ENCODE results near the gene HNRNPUL2. TPM values are rescaled to one million over a fixed set of nuclear protein-coding genes. Genes with fewer than 3 reads are reported as not detected.
A peak's percentile ranks its signal among the peaks of the same experiment; 100 is the strongest.

HNRNPUL2 gene
- total RNA-seq, 4 donors from 2014 or later: 4.8 to 14.9 (median 11.8) TPM

GRCh38 chr11:62682518-62682917 lies 44.7 kb downstream of the HNRNPUL2 start:
- no peak for ATAC-seq
- Histone ChIP-seq H3K4me3 (no peak overlapping the region), H3K27ac (no peak overlapping the region), H3K27me3 (peaks cover 0 to under 1% (median 0%) of the 10 kb centered on the region in 3 donors), H3K9me3 (no peaks in the 10 kb centered on the region), H3K36me3 (peaks cover 0 to 7% of the 10 kb centered on the region in 2 donors), H3K4me1 (peaks cover 10 to 26% of the 10 kb centered on the region in 2 donors)
- TF ChIP-seq POLR2A (IDR thresholded peaks at IDR 0.05) (no peak), CTCF (IDR thresholded peaks at IDR 0.05 in 4 of 5, conservative IDR thresholded peaks at IDR 0.05 in 1 of 5) (no peak)
- in situ Hi-C loops (cut with MboI; ENCODE audit: low sequenced_read_pairs in 4 of 4): loop anchor here in 2 of 4 donors (25.0 kb wide), 1 partner anchor 295 kb away; no protein-coding TSS in a partner anchor
- DNase-seq: no peak
- intact Hi-C loops (cut with DNase I; ENCODE audit: low total_unique reads): no loop called here

GRCh38 chr11:62680825-62681240 lies 46.4 kb downstream of the HNRNPUL2 start:
- Histone ChIP-seq H3K27me3 (no peaks in the 10 kb centered on the region), H3K9me3 (no peaks in the 10 kb centered on the region), H3K4me1 (peaks cover 21 to 43% of the 10 kb centered on the region in 2 donors), H3K4me3 (no peak overlapping the region), H3K36me3 (peaks cover 0 to 19% of the 10 kb centered on the region in 2 donors), H3K27ac (peak overlapping the region; percentile 48 to 97 (median 68))
- peak; percentile 25 to 65 (median 51) for TF ChIP-seq CTCF (IDR thresholded peaks at IDR 0.05 in 4 of 5, conservative IDR thresholded peaks at IDR 0.05 in 1 of 5)
- TF ChIP-seq POLR2A (IDR thresholded peaks at IDR 0.05): no peak
- ATAC-seq (peak; percentile 63 to 71), DNase-seq (peak; percentile 57 to 69)
- intact Hi-C loops (cut with DNase I; ENCODE audit: low total_unique reads) (loop anchor here (1.0 kb wide), 1 partner anchor 13 kb away; no protein-coding TSS in a partner anchor), in situ Hi-C loops (cut with MboI; ENCODE audit: low sequenced_read_pairs in 4 of 4) (loop anchor here in 2 of 4 donors (25.0 kb wide), 1 partner anchor 294 kb away; no protein-coding TSS in a partner anchor)

GRCh38 chr11:62678770-62679696 lies 48.2 kb downstream of the HNRNPUL2 start, which contains the start of gene UBXN1:
UBXN1 (minus strand) TSS chr11:62679073; CDS start chr11:62678923, 150 bp downstream.
- Histone ChIP-seq H3K27me3 (no peaks in the 10 kb centered on the region), H3K4me1 (peaks cover 21 to 44% of the 10 kb centered on the region in 2 donors), H3K4me3 (peak within 1 kb of the TSS; percentile 91 to 98 (median 93)), H3K27ac (peak within 1 kb of the TSS; percentile 88 to 97 (median 94)), H3K36me3 (peaks cover 0 to 23% of the 10 kb centered on the region in 2 donors), H3K9me3 (no peaks in the 10 kb centered on the region)
- TF ChIP-seq POLR2A (IDR thresholded peaks at IDR 0.05): peak; percentile 75 to 85
- TF ChIP-seq CTCF (IDR thresholded peaks at IDR 0.05 in 4 of 5, conservative IDR thresholded peaks at IDR 0.05 in 1 of 5): no peak
- DNase-seq: peak; percentile 87 to 92
- in situ Hi-C loops (cut with MboI; ENCODE audit: low sequenced_read_pairs in 4 of 4): loop anchor here in 2 of 4 donors (25.0 kb wide), 1 partner anchor 292 kb away; no protein-coding TSS in a partner anchor
- peak; percentile 83 to 85 for ATAC-seq
- intact Hi-C loops (cut with DNase I; ENCODE audit: low total_unique reads): loop anchor here (1.0 to 5.0 kb wide), 3 partner anchors 26 to 77 kb away; partner anchors contain the start of genes HNRNPUL2, INTS5 and MTA2

GRCh38 chr11:62678433-62678769 lies 48.9 kb downstream of the HNRNPUL2 start:
- H3K27me3 ChIP-seq: no peaks in the 10 kb centered on the region
- in situ Hi-C loops (cut with MboI; ENCODE audit: low sequenced_read_pairs in 4 of 4): loop anchor here in 2 of 4 donors (25.0 kb wide), 1 partner anchor 291 kb away; no protein-coding TSS in a partner anchor
- H3K4me1 ChIP-seq: peaks cover 22 to 46% of the 10 kb centered on the region in 2 donors
- H3K36me3 ChIP-seq: peaks cover 0 to 30% of the 10 kb centered on the region in 2 donors
- H3K4me3 ChIP-seq: peak overlapping the region; percentile 91 to 98 (median 93)
- TF ChIP-seq POLR2A (IDR thresholded peaks at IDR 0.05) (no peak), CTCF (IDR thresholded peaks at IDR 0.05 in 4 of 5, conservative IDR thresholded peaks at IDR 0.05 in 1 of 5) (no peak)
- no peaks in the 10 kb centered on the region for H3K9me3 ChIP-seq
- intact Hi-C loops (cut with DNase I; ENCODE audit: low total_unique reads): loop anchor here (2.0 to 5.0 kb wide), 2 partner anchors 26 to 76 kb away; partner anchors contain the start of genes INTS5 and MTA2
- ATAC-seq (peak; percentile 1 to 3), DNase-seq (no peak)
- H3K27ac ChIP-seq: peak overlapping the region; percentile 88 to 97 (median 94)
